ENCODE data around the gene RGMB. TPM values are rescaled to one million over a fixed set of nuclear protein-coding genes. Genes with fewer than 3 reads are reported as not detected.

The RGMB gene
- total and polyA plus RNA-seq, 4 donors, result 2.5 to 5.3 (median 3.0) TPM

GRCh38 chr5:98757978-98758377 is 15.5 kb upstream of the RGMB start:
- no peaks in the 10 kb centered on the region for H3K36me3 ChIP-seq (ENCODE audit: control insufficient read depth in 4 of 4, insufficient read depth in 3 of 4, low read depth in 1 of 4, low read length in 3 of 4)
- no peak overlapping the region for H3K27ac ChIP-seq (ENCODE audit: low read depth in 1 of 2, low read length in 2 of 2)
- H3K9ac ChIP-seq (ENCODE audit: low read depth in 1 of 2, low read length in 2 of 2), result no peak overlapping the region
- 85% methylated on average over 2 of the region's 2 CpGs for WGBS
- no peaks in the 10 kb centered on the region for H3K9me3 ChIP-seq (ENCODE audit: control insufficient read depth in 4 of 4, low read length in 3 of 4)
- H3K27me3 ChIP-seq (ENCODE audit: control insufficient read depth in 4 of 4, insufficient read depth in 4 of 4, low read length in 3 of 4), result peaks cover 0 to under 1% (median 0%) of the 10 kb centered on the region in 4 donors
- no peaks in the 10 kb centered on the region for H3K4me1 ChIP-seq (ENCODE audit: control insufficient read depth in 4 of 4, insufficient read depth in 4 of 4, low read length in 3 of 4)
- H3K4me3 ChIP-seq (ENCODE audit: low read depth in 1 of 3, low read length in 3 of 3), result no peak overlapping the region
- no peak for DNase-seq (ENCODE audit: low spot score)
- TF ChIP-seq ATF3 (IDR thresholded peaks at IDR 0.05) (no peak), ZBTB33 (IDR thresholded peaks at IDR 0.05) (no peak), HNF4A (conservative IDR thresholded peaks at IDR 0.05) (no peak), GABPA (IDR thresholded peaks at IDR 0.05 in 1 of 2, conservative IDR thresholded peaks at IDR 0.05 in 1 of 2) (no peak)

- WGBS, result 80% methylated on average over 6 of the region's 6 CpGs
- TF ChIP-seq SP1 (IDR thresholded peaks at IDR 0.05) (no peak), YY1 (IDR thresholded peaks at IDR 0.05) (no peak), REST (IDR thresholded peaks at IDR 0.05) (no peak), RXRA (IDR thresholded peaks at IDR 0.05) (no peak), RAD21 (IDR thresholded peaks at IDR 0.05) (no peak), FOXA2 (IDR thresholded peaks at IDR 0.05) (no peak), TAF1 (conservative IDR thresholded peaks at IDR 0.05) (no peak), FOXA1 (IDR thresholded peaks at IDR 0.05) (no peak), HNF4A (conservative IDR thresholded peaks at IDR 0.05) (no peak), NR2F2 (IDR thresholded peaks at IDR 0.05) (no peak)
- H3K27ac ChIP-seq (ENCODE audit: low read depth in 1 of 2, low read length in 2 of 2), result no peak overlapping the region
- H3K9me3 ChIP-seq (ENCODE audit: control insufficient read depth in 4 of 4, low read length in 3 of 4), result no peaks in the 10 kb centered on the region
- no peaks in the 10 kb centered on the region for H3K36me3 ChIP-seq (ENCODE audit: control insufficient read depth in 4 of 4, insufficient read depth in 3 of 4, low read depth in 1 of 4, low read length in 3 of 4)
- H3K4me1 ChIP-seq (ENCODE audit: control insufficient read depth in 4 of 4, insufficient read depth in 4 of 4, low read length in 3 of 4), result peaks cover 0 to 2% (median 2%) of the 10 kb centered on the region in 4 donors
- DNase-seq (ENCODE audit: low spot score), result no peak
- peaks cover 0 to 9% (median 0%) of the 10 kb centered on the region in 4 donors for H3K27me3 ChIP-seq (ENCODE audit: control insufficient read depth in 4 of 4, insufficient read depth in 4 of 4, low read length in 3 of 4)
- no peak overlapping the region for H3K9ac ChIP-seq (ENCODE audit: low read depth in 1 of 2, low read length in 2 of 2)
- no peak overlapping the region for H3K4me3 ChIP-seq (ENCODE audit: low read depth in 1 of 3, low read length in 3 of 3)
These were observed 10.3 kb upstream of the RGMB start for GRCh38 chr5:98763001-98763630.
